Brain microvascular endothelial cell (primary cell): Measurements from ENCODE around the gene KCNMA1.

Experiments
- DNase-seq: peaks from one replicate; pipeline ENCODE4 v3.0.0-alpha.2; 2020
- H3K27ac ChIP-seq: fragments of 250-450 bp; sonication (Bioruptor Pico); 2 replicates; pipeline ENCODE4 v1.5.1; 2020; ENCODE audit warnings: mild to moderate bottlenecking, moderate library complexity
- H3K27me3 ChIP-seq: fragments of 250-450 bp; sonication (Bioruptor Pico); replicated peaks from 2 replicates; pipeline ENCODE4 v1.5.1; 2020; ENCODE audit warnings: mild to moderate bottlenecking
- H3K36me3 ChIP-seq: fragments of 250-450 bp; sonication (Bioruptor Pico); replicated peaks from 2 replicates; pipeline ENCODE4 v1.5.1; 2020; ENCODE audit warnings: mild to moderate bottlenecking
- H3K4me3 ChIP-seq: 2 replicates; pipeline ENCODE4 v1.5.1; 2011; ENCODE audit warnings: low read depth, mild to moderate bottlenecking, control low read depth, low read length, moderate library complexity
- CTCF ChIP-seq: IDR thresholded peaks from 2 replicates; pipeline ENCODE4 v1.5.1; 2011; ENCODE audit warnings: low read depth, mild to moderate bottlenecking, moderate library complexity, low read length, control low read depth, inconsistent platforms; ENCODE audit errors: missing control alignments
- in situ Hi-C: cut with HindIII; loops from 2 replicates; pipeline ENCODE4 v1.10.0; 2017; ENCODE audit warnings: low sequenced_read_pairs, low pct_ligation_motif_present

The KCNMA1 gene

GRCh38 chr10:77030974-77031373 is 606.6 kb downstream of the KCNMA1 start:
- Histone ChIP-seq H3K27me3 (no peaks in the 10 kb centered on the region), H3K27ac (no peak overlapping the region), H3K4me3 (no peak overlapping the region), H3K36me3 (no peaks in the 10 kb centered on the region)
- in situ Hi-C loops, result no loop called here
- no peak for DNase-seq
- no peak for TF ChIP-seq CTCF

DNA sequence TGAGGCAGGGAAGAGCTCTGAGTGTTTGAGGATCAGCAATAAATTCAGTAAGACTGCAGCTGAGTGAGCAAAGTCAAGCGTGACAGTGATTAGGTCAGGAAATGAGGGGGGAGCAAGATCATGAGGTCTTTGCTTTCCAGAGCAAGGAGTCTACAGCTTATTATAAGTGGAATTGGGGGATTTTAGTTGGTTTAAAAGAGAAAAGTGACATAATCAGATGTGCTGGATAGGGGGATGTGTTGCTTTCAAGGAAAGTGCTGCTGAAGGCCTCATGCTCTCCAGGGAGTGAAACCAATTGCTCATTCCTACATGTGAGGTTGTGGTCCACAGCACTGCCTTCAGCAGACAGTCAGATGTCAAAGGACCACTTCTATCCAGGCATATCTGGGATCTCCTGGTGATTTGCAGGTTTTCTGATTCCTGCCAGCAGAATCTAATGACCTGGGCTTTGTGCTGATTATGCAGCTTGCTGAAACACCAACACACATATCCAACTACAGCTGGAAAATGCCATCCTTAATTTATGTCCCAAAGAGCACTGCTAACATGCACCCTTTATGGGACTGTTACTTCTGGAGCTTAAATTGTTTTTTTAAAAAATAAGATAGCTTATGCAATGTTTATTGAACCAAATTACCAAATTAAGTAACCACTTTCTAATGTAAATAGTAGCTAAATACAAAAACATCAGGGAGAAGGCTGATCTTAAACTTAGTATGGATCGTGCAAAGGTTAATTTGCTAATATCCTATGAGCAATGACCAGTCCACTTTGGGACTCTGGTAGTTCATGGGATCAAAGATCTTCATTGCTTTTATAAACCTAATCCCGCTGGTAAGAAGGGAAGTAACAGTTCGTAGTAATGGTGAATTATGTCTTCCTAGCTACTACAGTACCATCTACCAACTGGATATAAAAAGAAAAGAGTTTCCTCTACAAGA is 607.6 kb downstream of the KCNMA1 start:
- H3K4me3 ChIP-seq, result no peak overlapping the region
- no peak for DNase-seq
- H3K27me3 ChIP-seq, result no peaks in the 10 kb centered on the region
- TF ChIP-seq CTCF, result no peak
- no peak overlapping the region for H3K27ac ChIP-seq
- no peaks in the 10 kb centered on the region for H3K36me3 ChIP-seq
- in situ Hi-C loops, result no loop called here

GRCh38 chr10:77028042-77028441 is 609.6 kb downstream of the KCNMA1 start:
- no peak for DNase-seq
- no peaks in the 10 kb centered on the region for H3K27me3 ChIP-seq
- no peaks in the 10 kb centered on the region for H3K36me3 ChIP-seq
- H3K27ac ChIP-seq, result no peak overlapping the region
- no peak overlapping the region for H3K4me3 ChIP-seq
- TF ChIP-seq CTCF, result no peak
- in situ Hi-C loops, result no loop called here

DNA sequence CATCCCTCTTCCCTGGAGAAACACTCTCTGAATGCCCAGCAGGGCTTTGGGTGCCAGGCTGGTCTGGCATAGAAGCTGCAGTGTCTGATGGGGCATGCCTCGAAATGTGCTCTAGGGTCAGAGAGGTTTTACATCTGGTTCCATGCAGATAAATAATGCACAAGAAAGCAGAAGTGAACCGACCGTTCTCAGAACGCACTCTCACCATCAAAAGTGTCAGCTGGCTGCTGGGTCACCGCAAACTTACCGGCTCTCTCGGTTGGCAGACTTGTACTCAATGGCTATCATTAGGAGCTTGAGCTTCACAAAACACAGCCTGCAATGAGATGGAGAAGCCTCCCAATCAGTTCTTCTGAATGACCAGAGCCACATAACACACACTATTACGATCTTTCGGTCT is 610.0 kb downstream of the KCNMA1 start:
- DNase-seq, result no peak
- in situ Hi-C loops, result no loop called here
- TF ChIP-seq CTCF, result no peak
- H3K36me3 ChIP-seq, result no peaks in the 10 kb centered on the region
- no peak overlapping the region for H3K4me3 ChIP-seq
- no peak overlapping the region for H3K27ac ChIP-seq
- H3K27me3 ChIP-seq, result no peaks in the 10 kb centered on the region

DNA sequence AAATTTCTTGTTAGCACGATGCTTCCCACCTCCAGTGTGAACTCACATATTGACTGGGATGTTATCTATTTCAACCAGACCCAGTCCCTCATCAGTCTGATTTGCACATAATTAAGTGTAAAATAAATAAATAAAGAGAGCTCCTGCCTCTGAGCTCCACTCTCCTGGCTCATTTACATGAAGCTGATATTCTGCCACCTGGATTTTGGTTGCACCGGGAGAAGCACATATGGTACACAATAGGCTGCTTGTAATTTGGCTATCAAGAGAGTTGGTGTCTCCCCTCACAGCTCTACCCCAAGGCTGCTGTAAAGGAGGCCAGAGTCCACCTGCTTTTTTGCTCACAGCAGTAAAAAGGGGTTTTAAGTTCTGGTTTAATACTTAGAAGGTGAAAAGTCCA is 610.5 kb downstream of the KCNMA1 start:
- H3K4me3 ChIP-seq, result no peak overlapping the region
- H3K27ac ChIP-seq, result no peak overlapping the region
- no peak for TF ChIP-seq CTCF
- no peaks in the 10 kb centered on the region for H3K27me3 ChIP-seq
- no peaks in the 10 kb centered on the region for H3K36me3 ChIP-seq
- in situ Hi-C loops, result no loop called here
- DNase-seq, result no peak
